Stimulated activated naive CD4-positive, alpha-beta T cell treated with Interleukin-2 at 50 U/mL for 16 hours (primary cell): ENCODE data around the gene POLR1F.

Source experiments
- DNase-seq: peaks from one replicate; lab custom pipeline; 2025; lab: John Stamatoyannopoulos, UW

POLR1F gene

DNA sequence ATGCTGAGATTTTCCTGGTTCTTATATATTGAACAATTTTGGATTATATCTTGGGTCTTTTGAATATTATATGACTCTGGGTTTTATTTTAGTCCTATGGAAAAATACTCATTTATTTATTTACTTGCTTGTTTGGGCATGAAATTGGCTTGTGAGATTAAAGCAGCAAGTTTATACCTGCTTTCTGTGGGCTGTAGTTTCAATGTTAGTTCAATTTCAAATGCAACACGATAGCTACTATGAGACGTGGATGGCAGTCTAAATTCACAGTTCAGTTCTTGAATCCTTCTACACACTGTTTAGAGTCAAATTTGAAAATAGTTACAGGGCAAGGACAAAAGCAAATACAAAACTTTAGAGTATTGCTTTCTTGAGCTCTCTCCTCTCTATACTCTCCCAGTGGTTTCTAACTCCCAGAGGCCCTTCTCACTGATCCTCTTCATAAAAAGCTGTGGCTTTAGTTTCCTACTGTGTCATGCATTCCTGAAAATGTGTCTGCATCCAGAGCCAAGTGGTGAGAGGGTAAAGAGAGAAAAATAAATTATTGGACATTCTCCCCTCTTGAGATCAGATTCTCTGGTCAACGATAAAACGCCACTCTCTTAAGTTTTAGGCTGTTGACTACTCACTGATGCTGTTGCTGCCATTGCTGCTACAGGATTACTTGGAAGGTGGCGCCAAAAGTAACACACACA, 34.4 kb downstream of the POLR1F start:
- no peak for DNase-seq

DNA sequence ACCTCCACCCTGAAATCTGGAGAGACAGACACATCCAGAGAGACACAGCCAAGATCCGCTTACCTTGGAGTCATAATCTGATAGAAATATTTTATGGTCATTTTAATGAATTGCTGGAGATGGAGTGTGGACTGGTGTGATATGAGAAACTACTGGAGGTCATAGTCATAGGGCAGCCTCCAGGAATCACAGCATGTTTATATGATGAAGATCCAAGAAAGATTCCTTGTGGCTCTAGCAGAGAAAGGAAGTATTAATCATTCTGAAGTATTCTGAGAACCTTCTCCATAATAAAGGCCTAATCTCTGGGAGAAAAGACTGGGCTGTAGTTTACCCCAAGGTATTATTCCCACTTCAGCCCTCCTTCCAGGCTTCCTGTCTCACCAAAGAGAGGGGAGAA, 38.0 kb downstream of the POLR1F start:
- no peak for DNase-seq

DNA sequence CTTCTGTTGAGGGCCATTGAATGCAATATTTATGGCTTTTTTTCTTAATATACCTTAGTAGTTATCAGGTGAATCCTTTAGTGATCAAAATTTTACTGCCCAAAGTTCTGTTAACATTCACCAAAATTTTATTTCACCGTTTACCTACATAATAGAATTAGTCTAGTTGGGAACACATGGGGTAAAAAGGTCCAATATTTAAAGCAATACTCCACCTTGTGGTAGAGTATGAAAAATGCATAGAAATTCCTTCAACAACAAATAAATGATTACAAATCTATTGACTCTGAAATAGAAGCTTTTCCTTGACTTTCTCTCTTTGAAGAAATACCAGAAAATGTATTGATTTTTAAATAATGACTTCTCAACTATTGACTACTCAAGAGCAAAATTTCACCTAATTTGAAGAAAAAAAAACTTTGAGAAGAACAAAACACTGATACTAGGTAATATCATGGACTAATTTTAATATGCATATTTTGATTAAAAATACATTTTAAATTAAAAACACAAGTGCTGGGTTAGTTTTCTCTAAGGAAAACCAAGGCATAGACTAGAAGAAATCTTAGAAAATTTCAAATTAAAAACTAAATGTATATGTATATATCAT, 43.3 kb downstream of the POLR1F start:
- no peak for DNase-seq

DNA sequence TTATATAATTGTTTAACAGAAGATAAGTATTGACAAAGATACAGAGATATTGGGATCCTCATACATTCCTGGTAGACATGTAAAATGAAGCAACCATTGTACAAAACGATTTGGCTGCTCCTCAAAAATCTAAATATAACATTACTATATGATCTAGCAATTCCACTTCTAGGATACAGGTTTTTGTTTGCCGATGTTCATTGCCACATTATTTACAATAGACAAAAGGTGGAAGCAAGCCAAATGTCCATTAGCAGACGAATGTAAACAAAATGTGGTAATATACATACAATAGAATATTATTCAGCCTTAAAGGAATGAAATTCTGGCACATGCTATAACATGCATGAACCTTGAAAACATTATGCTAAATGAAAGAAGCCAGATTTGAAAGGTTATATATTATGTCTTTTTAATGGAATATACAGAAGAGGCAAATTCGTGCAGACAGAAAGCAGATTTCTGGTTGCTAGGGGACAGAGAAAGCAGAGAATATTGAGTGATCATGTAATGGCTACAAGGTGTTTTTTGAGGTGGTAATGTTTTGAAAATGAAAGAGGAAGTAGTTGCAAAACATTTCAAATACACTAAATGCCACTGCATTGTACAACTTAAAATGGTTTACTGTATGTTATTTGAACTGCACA, 44.9 kb downstream of the POLR1F start:
- DNase-seq, result no peak

DNA sequence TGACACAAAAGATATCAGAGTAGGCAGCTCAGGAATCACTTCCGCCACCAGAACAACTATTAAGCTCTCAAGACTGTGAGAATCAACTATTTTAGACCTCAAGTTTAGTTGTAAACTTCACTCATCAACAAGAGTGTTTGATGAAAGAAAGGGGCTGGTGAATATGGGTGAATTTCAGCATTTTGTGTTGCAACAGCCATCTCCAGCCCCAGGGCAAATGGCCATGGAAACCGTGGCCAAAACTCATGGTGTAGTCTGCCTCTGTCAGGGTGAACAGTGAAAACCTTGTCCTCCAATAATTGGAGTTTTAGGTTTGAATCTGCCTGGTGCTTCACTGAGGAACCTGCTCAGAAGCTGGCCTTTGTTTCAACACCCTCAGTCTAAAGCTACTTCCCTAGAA, 60.0 kb downstream of the POLR1F start:
- no peak for DNase-seq
